Stimulated activated CD8-positive, alpha-beta memory T cell treated with anti-CD3 and anti-CD28 coated beads, Interleukin-7, amount 100 ng/mL, for 4 hours (primary cell): Measurements from ENCODE around the gene PTPRM.

Experiments used
- DNase-seq, 2 donors: peaks; one replicate each; pipeline ENCODE4 v3.0.0-alpha.2; 2020; ENCODE audit warnings: low read depth in 2 of 2

The PTPRM gene

DNA sequence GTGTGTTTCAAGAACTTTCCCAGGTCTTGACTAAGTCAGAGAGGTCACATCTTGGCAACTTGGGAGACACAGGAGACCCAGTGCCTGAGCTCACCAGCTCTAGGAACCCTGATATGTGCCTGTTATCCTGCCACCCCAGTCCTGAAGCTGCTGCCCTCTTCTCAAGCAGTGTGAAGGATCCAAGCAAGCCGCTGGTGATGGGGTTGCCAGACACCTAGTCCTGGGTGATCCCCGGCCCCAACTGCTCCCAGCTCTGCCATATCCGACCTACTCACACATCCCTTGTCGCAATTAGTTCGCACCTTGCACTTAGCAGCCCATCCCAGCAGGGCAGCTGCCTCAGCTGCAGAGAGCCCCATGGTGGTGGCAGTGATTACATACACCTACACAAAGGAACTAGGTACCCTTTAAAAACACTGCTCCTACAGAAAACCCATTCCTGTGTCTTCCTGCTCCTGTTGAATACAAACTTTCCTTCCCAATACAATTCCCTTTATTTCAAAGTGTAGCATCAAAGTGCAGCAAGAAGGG is 794.9 kb downstream of the PTPRM start:
- DNase-seq, result no peak

DNA sequence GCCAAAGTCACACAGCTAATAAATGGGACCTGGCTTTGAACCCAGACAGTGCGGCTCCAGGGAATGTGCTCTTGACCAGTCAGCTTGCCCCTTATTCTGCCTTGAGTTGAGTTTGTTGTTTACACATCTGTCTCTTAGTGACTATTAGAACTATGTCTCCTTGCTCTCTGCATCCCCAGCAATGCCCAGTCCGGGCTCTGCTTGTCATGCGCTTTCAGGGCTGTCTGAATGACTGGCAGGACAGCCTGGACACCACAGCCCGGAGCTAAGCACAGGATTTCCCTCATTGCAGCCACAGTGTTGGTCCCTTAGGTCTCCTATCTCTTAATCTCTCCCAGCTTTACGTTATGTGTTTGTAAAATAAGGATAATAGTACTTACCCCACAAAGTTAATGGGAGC is 795.7 kb downstream of the PTPRM start:
- DNase-seq, result no peak

DNA sequence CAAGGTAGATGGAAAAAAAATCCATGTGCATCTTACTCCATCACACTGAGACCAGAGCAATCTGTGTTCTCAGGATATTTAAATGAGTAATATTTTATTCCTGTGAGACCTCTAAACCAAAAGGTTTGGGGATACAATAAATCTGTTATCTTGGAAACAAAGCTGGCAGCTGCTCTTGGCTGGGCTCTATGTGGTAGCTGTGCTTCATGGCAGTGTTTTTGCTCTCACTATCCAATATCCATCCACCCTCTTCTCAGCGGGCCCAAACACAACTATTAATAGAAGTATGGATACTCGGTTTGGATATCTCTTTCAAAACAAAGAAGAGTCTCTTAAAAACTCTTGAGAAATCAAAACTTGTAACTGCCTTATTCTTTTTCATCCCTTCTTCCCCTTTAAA is 797.3 kb downstream of the PTPRM start:
- no peak for DNase-seq

DNA sequence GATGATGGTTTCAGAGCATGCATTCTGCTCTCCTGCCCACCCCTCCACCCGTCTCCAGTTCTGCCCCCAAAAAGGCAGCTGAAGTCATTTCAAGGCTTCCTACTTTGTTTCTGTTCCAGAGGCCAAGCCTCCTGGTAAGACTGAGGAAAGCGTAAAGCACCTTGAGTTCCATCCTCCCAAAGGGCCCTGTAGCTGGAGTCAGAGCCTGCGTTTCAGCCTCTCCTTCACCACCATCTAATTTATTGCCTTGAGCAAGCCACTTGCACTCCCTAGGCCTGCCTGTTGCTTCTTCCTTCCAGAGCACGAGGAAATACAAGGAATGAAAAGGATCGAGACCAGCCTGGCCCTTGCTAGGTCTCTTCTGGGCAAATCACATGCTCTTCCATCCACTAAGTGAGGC is 797.9 kb downstream of the PTPRM start:
- DNase-seq, result no peak

DNA sequence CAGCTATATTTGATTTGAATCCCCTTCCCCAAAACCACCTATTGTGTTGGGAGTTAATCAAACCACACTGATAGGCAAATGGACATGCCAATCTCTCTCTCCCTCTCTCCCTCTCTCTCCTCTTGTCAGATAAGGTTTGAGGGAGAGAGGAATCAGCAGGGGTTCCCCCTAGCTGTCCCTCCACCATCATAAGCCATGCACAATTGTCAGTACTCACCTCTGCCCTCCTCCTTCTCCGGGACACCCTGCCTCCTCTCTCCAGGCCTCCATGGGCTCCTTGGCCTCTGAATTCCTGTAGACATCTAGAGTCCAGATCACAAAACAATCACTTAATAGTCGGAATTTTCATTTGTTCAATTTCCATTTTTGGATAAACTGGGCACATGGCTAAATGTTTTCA is 798.4 kb downstream of the PTPRM start:
- no peak for DNase-seq

DNA sequence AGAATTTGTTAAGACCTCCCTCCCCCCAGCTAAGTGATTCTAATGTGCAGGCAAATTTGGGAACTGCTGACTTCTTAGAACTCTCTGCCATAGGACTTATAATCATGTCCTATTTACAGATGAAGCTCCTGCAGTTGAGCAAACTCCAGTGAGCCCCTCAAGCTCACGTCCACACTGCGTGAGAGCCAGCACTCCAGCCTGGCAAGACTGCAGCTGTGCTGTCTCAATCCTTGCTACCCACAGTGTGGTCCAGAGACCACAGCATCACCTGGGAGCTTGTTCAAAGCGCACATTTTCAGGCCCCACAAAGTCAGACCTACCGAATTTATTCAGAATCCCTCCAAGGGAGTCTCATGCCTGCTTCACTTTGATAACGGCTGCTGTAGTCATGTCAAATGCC is 799.0 kb downstream of the PTPRM start:
- no peak for DNase-seq

DNA sequence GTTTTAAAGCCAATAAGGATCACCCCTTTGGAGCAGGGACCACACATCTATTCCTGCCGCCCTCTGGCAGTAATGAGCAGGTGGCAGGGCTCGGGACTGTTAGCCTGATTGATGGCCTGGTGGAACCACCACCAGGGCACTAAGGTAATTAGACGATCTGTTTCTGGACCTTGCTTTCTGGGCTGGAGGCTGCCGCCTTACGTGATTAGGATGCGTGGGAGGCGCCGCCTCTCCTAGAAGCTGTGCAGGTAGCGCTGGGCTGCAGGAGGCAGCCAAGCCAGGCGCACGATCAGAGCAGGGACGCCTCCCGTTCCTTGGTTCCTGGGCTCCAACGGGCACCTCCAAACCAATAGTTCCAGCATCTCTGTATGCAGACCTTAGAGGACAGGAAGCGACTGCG is 799.5 kb downstream of the PTPRM start:
- no peak for DNase-seq

DNA sequence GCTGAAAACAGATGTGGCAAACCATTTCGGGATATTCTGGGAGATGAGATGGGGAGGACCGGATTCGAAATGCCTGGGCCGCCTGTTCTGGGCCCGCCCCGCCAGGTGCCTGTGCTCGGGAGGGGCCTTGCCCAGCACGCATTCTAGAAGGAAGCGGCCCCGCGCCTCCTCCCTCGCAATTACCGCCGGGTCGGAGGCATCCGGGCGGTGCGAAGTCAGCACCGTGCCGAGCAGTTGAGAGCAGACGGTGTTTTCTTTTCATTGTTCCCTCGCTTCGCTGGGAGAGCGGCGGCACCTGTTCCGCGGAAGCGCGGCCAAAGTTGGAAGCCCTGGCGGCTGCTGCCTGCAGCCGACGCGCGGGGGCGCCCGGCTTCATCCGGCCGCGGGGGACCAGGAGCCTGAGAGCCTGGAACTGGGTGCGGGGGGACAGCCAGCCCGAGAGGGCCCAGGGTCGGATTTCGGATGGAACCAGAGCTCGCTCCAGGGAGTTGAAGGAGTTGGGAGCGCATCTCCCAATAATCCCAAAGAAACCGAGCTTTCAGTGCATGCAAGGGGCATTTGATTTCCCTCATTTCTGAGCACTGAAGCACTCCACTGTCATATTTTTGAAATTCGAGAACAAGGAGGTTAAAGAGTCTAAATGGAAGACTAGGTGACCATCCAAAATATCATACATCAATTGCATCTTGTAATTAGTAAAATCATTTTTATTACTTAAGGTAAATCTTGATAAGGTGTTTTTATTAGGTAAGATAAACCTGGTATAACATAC is 800.3 kb downstream of the PTPRM start:
- DNase-seq, result no peak

DNA sequence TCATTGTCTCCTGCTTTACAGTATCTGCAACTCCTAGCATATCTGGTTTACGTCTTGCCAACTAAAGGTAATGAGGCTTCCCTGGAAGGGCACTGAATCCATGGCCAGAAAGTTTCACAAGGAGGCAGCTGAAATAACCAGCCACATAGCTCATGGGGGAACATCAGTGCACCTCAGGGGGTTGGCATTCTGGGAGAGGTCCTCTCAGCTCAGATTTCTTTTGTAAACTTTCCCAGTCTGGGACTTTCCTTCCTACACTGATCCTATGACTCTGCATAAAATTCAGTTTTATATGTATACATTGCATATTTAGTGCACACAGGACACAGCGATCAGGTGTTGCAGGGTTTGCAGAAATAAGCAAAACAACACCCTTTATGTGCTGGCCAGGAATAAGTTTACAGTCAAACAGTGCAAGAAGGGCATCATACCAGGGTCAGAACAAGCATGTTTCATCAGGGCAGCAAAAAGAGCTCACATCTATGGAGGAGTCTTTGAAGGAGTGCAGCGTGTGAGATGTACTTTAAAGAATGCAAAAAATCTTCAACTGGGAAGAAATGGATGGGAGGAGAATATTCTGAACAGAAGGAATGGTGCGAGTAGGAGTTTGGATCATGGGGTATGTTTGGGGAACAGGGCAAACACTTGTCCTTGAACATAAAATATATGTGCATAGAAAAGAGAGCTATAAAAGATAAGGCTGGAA is 801.5 kb downstream of the PTPRM start:
- DNase-seq, result no peak

DNA sequence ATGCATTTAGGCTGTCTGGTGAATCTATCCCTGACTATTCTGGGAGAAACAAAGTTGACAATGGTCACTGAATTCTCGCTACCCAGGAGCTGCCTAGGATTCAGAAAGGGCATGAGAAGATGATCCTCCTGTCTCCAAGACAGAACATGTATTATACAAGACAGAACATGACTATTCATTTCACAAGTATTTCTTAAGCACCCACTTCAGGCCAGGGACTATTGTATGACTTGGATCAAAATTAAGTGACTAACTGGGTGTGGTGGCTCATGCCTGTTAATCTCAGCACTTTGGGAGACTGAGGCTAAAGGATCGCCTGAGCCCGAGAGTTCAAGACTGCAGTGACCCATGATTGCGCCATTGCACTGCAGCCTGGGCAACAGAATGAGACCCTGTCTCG is 806.4 kb downstream of the PTPRM start:
- DNase-seq, result no peak

DNA sequence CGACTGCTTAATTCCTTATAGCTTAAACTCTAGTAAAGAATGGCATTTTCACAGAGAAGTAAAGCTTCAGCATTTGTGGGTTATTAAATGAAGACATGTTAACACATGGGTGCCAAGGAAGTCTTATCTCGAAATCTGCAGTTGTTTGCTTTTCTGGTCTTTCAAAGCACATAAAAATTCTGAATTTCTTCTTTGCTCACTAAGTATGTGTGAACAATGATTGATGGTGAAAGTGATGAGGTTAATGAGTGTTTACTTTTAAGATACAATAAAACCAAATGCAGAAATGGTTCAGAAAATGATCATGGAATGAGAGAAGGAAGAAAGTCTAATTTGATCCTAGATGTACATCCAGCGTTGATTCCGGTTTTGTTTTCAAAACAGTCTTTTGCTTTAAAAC is 807.6 kb downstream of the PTPRM start:
- no peak for DNase-seq

DNA sequence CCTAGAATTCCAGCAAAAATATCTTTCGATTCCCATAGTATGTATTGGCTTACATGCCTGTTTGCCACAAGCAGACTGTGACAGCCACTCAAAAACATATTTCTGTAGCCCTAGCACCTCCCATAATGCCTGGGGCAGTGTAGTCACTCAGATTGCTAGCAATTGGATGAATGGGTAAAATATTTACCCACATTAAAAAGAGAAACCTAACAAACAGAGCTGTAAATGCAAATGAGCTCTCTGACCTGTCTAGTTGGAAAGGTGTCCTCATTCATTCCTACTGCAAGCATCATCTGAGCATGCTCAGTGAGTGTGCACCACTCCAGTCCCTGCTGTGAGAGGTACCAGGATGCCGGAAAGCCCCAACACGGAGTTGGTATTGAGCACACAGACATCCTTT is 808.1 kb downstream of the PTPRM start:
- DNase-seq, result no peak

DNA sequence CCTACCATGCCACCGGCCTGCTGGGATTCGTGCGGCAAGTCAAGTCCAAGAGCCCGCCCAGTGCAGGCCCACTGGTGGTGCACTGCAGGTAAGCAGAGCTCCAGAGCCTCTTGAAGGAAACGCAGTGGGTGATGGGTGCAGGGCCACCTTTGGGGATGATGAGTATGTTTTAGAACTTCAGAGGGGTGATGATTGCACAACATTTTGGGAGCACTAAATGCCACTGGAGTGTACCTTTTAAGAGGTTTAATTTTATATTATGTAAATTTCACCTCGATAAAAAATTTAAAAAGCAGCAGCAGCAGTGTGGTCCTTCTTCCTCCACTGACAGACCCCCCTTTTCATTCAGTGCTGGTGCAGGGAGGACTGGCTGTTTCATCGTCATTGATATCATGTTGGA is 809.0 kb downstream of the PTPRM start:
- DNase-seq, result no peak

DNA sequence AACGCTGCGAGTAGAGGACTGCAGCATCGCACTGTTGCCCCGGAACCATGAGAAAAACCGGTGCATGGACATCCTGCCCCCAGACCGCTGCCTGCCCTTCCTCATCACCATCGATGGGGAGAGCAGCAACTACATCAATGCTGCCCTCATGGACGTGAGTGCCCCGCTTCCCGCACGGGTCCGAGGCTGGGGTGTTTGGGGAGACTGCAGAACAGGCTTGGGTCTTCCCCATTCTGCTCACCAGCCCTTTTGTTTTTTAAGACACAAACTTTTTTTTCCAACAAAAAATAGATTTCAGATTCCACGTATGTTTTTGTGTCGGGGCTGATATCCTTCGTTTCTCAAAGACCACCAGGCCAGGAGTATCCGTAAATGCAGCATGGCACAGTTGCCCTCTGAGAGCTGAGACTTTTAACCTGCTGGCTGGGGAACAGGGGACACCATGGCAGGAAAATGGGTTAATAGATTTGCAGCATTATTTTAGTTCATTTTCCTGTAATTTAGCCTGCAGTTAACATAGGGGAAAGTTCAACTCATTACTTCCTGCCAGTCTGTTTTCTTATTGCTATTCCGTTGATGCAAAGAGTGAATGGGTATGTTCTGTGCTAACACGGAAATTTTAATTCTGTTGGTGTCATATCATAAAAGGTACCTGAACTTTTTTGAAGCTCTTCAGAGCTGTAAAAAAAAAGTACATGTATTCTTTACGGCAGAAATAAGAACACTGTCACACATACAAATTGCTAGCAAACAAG is 812.2 kb downstream of the PTPRM start:
- no peak for DNase-seq

DNA sequence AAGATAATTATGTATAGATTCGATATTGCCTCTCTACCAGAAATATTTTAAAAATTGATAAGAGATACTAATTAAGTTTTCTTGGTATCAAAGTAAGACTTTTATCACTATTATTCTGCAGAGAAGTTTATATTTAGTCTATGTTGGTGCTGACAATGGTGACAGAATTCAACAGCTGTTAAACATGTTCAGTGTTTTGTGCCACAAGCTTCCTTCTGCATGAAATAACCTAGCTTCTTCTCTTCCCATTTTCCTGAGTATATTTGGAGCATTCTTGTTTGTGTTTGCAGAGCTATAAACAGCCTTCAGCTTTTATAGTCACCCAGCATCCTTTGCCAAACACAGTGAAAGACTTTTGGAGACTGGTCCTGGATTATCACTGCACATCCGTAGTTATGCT is 812.9 kb downstream of the PTPRM start:
- DNase-seq, result no peak

DNA sequence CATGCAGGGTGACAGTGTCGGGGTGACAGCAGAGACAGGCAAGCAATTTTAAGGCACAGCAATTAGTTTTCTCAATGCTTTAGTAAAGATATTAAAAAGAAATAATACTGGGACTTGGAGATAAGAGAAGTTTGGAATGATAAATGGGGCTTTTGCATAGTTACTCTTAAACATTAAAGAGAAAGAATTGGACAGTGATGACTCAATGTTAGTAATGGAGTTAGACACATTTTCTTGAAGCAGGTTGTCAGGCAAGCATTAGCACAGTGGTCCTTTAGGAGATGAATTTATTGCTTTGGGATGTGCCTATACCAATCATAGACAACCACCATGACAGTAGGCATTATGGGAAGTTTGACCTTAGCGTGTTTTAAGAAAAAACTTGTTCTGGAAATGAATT is 813.8 kb downstream of the PTPRM start:
- no peak for DNase-seq

DNA sequence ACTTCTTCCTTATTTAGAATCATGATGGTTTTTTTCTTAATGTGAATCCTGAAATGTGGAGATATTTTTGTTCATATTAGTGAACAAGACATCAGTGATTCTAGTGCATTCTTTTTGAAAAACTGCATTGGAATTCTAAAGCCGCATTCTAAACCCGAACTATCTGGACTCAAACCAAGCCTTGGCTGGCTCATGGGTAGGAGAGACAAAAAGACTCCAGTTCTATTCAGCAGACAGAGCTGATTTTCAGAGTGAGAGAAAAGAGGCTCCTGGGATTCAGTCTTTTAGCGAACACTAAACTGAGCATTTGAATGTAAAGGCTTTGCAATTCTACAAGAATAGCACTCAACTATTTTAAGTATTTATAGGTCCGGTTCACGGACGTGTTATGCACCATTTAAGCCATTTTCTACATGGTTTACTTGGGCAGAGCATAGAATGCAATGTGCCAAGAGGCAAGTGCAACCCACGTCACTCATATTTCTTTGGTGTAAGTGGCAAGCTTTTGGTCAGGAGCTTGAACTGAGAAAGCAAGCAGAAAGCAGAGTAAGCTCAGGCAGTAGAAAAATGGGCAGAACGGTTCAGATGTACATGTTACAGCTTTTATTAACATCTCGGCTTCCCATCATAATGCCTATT is 814.8 kb downstream of the PTPRM start:
- DNase-seq, result no peak

DNA sequence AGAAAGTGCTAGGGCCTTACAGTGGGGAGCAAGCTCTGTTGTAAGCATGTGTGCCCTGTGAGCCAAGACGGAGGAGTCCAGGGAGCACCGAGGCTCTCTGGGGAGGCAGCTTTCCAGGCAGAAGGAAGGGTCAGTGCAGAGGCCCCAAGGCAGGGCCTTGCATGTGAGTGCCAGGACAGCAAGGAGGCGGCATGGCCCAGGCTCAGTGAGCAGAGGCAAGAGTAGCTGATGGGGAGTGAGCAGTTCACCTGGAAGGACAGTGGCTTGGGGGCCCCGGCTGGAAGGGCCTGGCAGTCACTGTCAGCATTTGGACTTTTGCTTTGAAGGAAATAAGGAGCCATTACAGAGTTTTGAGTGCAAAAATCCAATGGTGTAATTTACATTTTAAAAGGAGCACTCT is 818.3 kb downstream of the PTPRM start:
- DNase-seq, result no peak

DNA sequence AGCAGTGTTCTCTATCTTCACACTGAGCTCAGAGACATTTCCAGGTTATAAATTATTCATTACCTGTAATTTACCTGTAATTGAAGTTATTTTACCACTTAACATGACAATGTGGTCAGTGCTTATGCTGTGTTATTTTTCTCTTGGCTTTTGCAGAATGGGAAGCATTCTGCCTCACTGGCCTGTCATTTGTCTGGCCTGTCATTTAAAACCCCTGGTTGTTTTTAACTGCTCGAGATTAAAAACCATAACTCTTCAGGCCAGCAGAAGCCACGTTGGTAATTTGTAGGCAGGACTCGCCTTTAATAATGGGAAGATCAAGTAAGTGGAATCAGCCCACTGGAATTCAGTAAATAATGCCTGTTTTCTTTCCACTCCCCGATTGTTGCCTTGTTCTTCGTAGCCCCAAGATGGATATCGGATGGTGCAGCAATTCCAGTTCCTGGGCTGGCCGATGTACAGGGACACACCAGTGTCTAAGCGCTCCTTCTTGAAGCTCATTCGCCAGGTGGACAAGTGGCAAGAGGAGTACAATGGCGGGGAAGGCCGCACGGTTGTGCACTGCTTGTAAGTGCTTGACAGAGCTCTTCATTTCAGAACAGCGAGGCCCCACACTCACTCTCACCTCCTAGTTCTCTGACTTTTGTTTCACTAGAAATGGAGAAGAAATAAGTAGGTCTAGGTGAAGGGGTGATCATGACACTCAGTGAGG is 819.7 kb downstream of the PTPRM start:
- DNase-seq, result no peak

DNA sequence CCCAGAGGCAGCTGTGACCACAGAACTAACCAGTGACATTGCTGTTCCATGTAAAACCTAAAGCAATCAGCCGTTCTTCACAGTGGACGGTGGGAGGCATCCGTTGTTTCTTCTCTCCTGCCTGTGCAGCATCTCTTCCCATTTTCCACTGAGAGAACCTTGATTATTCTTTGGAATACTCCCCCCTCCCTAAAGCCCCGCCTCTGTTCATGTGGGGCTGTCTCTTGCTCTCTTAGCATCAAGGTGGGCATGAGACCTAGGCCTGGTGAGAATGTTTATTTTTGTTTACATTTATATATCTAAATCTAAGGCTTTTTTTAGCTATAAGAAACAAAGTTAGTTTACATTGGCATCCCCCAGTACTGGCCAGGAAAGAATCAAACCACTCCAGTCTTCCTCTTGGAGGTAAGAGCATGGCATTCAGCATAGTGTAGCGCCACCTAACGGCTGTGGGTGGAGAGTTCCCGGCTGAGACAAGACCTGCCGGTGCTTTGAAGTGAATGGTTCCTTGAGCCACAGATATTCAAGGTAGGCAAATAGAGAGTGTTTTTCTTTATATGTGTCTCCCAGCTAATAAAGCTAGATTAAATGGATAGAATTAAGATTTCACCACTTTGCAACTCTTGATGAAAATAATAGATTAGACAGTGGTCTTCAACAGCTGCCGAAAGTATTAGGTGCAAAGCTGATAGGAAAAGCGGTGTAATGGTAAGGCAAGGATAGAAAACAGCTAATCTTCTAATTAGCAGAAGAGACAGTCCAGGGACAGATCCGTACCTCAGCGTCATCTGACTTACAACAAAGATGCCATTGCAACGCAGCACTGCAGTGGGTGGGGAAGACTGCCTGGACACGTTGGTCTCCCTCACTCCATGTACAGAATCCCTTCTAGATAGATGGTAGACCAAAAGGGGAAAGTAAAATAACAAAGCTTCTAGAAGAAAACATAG is 822.5 kb downstream of the PTPRM start:
- no peak for DNase-seq
